ENCODE data around the gene SCN2B. TPM values are rescaled to one million over a fixed set of nuclear protein-coding genes. Genes with fewer than 3 reads are reported as not detected.

Gene SCN2B
- total RNA-seq, 2 donors from 2014 or later: 0.07 TPM; not detected in 1

- DNase-seq (ENCODE audit: low spot score) (no peak), ATAC-seq (ENCODE audit: insufficient number of reproducible peaks, low FRiP score, low read depth) (no peak)
- TF ChIP-seq CTCF (IDR thresholded peaks at IDR 0.05): no peak
- H3K4me1 ChIP-seq (ENCODE audit: control insufficient read depth in 1 of 2, low read depth in 2 of 2): peaks cover 0 to 3% of the 10 kb centered on the region in 2 donors
- H3K27ac ChIP-seq: no peak overlapping the region
- no peaks in the 10 kb centered on the region for H3K9me3 ChIP-seq
- no peaks in the 10 kb centered on the region for H3K27me3 ChIP-seq (replicated peaks; ENCODE audit: insufficient read depth)
- H3K36me3 ChIP-seq: no peaks in the 10 kb centered on the region
- H3K4me3 ChIP-seq: no peak overlapping the region
These were observed 36.3 kb upstream of the SCN2B start for GRCh38 chr11:118212781-118213191.

- peaks cover 0 to 3% of the 10 kb centered on the region in 2 donors for H3K4me1 ChIP-seq (ENCODE audit: control insufficient read depth in 1 of 2, low read depth in 2 of 2)
- ATAC-seq (ENCODE audit: insufficient number of reproducible peaks, low FRiP score, low read depth) (no peak), DNase-seq (ENCODE audit: low spot score) (no peak)
- no peaks in the 10 kb centered on the region for H3K36me3 ChIP-seq
- TF ChIP-seq CTCF (IDR thresholded peaks at IDR 0.05): no peak
- H3K9me3 ChIP-seq: no peaks in the 10 kb centered on the region
- H3K27ac ChIP-seq: no peak overlapping the region
- no peak overlapping the region for H3K4me3 ChIP-seq
- no peaks in the 10 kb centered on the region for H3K27me3 ChIP-seq (replicated peaks; ENCODE audit: insufficient read depth)
These were observed 35.8 kb upstream of the SCN2B start for GRCh38 chr11:118212131-118212725.

- no peak for TF ChIP-seq CTCF (IDR thresholded peaks at IDR 0.05)
- no peaks in the 10 kb centered on the region for H3K9me3 ChIP-seq
- DNase-seq (ENCODE audit: low spot score): no peak
- H3K4me3 ChIP-seq: no peak overlapping the region
- no peak for ATAC-seq (ENCODE audit: insufficient number of reproducible peaks, low FRiP score, low read depth)
- H3K4me1 ChIP-seq (ENCODE audit: control insufficient read depth in 1 of 2, low read depth in 2 of 2): peaks cover 0 to 3% of the 10 kb centered on the region in 2 donors
- no peak overlapping the region for H3K27ac ChIP-seq
- no peaks in the 10 kb centered on the region for H3K27me3 ChIP-seq (replicated peaks; ENCODE audit: insufficient read depth)
- H3K36me3 ChIP-seq: no peaks in the 10 kb centered on the region
These were observed 34.6 kb upstream of the SCN2B start for GRCh38 chr11:118211006-118211405.

- Histone ChIP-seq H3K27ac (no peak overlapping the region), H3K9me3 (no peaks in the 10 kb centered on the region), H3K36me3 (no peaks in the 10 kb centered on the region), H3K4me1 (ENCODE audit: control insufficient read depth in 1 of 2, low read depth in 2 of 2) (peaks cover 0 to 3% of the 10 kb centered on the region in 2 donors), H3K27me3 (replicated peaks; ENCODE audit: insufficient read depth) (no peaks in the 10 kb centered on the region), H3K4me3 (no peak overlapping the region)
- no peak for DNase-seq (ENCODE audit: low spot score)
- ATAC-seq (ENCODE audit: insufficient number of reproducible peaks, low FRiP score, low read depth): no peak
- no peak for TF ChIP-seq CTCF (IDR thresholded peaks at IDR 0.05)
These were observed 33.9 kb upstream of the SCN2B start for GRCh38 chr11:118210323-118210722.

- no peak for ATAC-seq (ENCODE audit: insufficient number of reproducible peaks, low FRiP score, low read depth)
- Histone ChIP-seq H3K4me1 (ENCODE audit: control insufficient read depth in 1 of 2, low read depth in 2 of 2) (peaks cover 0 to 3% of the 10 kb centered on the region in 2 donors), H3K27me3 (replicated peaks; ENCODE audit: insufficient read depth) (no peaks in the 10 kb centered on the region), H3K27ac (no peak overlapping the region), H3K36me3 (no peaks in the 10 kb centered on the region), H3K4me3 (no peak overlapping the region), H3K9me3 (no peaks in the 10 kb centered on the region)
- no peak for TF ChIP-seq CTCF (IDR thresholded peaks at IDR 0.05)
- DNase-seq (ENCODE audit: low spot score): no peak
These were observed 32.6 kb upstream of the SCN2B start for GRCh38 chr11:118209033-118209432.
